ENCODE measurements around the gene ZNF414. TPM values are rescaled to one million over a fixed set of nuclear protein-coding genes. Genes with fewer than 3 reads are reported as not detected.
A peak's percentile ranks its signal among the peaks of the same experiment; 100 is the strongest.

The ZNF414 gene
- total and polyA plus RNA-seq, 2 donors (not counting 1 experiment from before 2014, with no cell fraction given) = 43.8 to 52.0 TPM

DNA sequence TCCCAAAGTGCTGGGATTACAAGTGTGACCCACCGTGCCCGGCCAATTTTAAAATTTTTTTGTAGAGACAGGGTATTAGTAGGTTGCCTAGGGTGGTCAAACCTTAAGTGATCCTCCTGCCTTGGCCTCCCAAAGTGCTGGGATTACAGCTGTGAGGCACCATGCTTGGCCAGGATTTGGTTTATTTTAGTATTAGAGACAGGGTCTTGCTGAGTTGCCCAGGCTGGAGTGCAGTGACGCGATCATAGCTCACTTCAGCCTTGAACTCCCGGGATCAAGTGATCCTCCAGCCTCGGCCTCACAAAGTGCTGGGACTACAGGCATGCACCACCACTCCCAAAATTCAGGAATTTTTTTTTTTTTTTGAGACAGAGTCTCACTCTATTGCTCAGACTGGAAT lies 5.4 kb upstream of the ZNF414 start:
- ChIA-PET CTCF (no interaction called here), POLR2A (interaction anchor here (1.0 kb wide), 1 partner anchor 36 kb away, joined by 5 read pairs; no protein-coding TSS in a partner anchor)
- no peak overlapping the region for H3K4me2 ChIP-seq (replicated peaks; ENCODE audit: low read depth, low read length, poor library complexity, severe bottlenecking)
- no peak for TF ChIP-seq EZH2 (IDR thresholded peaks at IDR 0.05; ENCODE audit: borderline replicate concordance, insufficient read depth, low read depth, low read length, poor library complexity, severe bottlenecking)
- TF ChIP-seq, protein P1, sequence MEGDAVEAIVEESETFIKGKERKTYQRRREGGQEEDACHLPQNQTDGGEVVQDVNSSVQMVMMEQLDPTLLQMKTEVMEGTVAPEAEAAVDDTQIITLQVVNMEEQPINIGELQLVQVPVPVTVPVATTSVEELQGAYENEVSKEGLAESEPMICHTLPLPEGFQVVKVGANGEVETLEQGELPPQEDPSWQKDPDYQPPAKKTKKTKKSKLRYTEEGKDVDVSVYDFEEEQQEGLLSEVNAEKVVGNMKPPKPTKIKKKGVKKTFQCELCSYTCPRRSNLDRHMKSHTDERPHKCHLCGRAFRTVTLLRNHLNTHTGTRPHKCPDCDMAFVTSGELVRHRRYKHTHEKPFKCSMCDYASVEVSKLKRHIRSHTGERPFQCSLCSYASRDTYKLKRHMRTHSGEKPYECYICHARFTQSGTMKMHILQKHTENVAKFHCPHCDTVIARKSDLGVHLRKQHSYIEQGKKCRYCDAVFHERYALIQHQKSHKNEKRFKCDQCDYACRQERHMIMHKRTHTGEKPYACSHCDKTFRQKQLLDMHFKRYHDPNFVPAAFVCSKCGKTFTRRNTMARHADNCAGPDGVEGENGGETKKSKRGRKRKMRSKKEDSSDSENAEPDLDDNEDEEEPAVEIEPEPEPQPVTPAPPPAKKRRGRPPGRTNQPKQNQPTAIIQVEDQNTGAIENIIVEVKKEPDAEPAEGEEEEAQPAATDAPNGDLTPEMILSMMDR (IDR thresholded peaks at IDR 0.05) = no peak
- Mint-ChIP-seq H3K4me3 (no peak overlapping the region), H3K27ac (no peak overlapping the region), H3K4me1 (peaks cover 19% of the 10 kb centered on the region), H3K9me3 (ENCODE audit: insufficient read depth) (no peaks in the 10 kb centered on the region), H3K27me3 (no peaks in the 10 kb centered on the region)
- H3K36me3 ChIP-seq (replicated peaks in 1 of 2; ENCODE audit: control extremely low read depth in 1 of 2, control insufficient read depth in 1 of 2, extremely low read depth in 1 of 2, insufficient read depth in 2 of 2, low read length in 1 of 2) = peaks cover 0 to 21% of the 10 kb centered on the region in 2 experiments
- no peaks in the 10 kb centered on the region for H3K79me2 ChIP-seq (ENCODE audit: control insufficient read depth, insufficient read depth, low read length)
- no peak overlapping the region for H3K27ac ChIP-seq (ENCODE audit: low read length in 2 of 2)
- H3K4me3 ChIP-seq (ENCODE audit: control extremely low read depth in 1 of 5, extremely low read depth in 1 of 5, insufficient read depth in 1 of 5, low read depth in 2 of 5, low read length in 4 of 5) = no peak overlapping the region
- H3K9me3 ChIP-seq (ENCODE audit: control extremely low read depth in 1 of 3, control insufficient read depth in 2 of 3, insufficient read depth in 1 of 3, low read length in 2 of 3) = no peaks in the 10 kb centered on the region
- intact Hi-C loops (cut with micrococcal nuclease) = no loop called here
- no peaks in the 10 kb centered on the region for H3K27me3 ChIP-seq (replicated peaks in 1 of 4; ENCODE audit: control extremely low read depth in 1 of 4, control insufficient read depth in 3 of 4, insufficient read depth in 4 of 4, low read length in 3 of 4)
- H2AFZ ChIP-seq (ENCODE audit: insufficient read depth, low read depth, low read length, poor library complexity, severe bottlenecking) = no peak overlapping the region
- no peaks in the 10 kb centered on the region for H4K20me1 ChIP-seq (ENCODE audit: control insufficient read depth, insufficient read depth, low read length, poor library complexity, severe bottlenecking)
- no peak overlapping the region for H3K9ac ChIP-seq (ENCODE audit: low read length)
- H3K4me1 ChIP-seq (ENCODE audit: control insufficient read depth in 2 of 2, insufficient read depth in 2 of 2, low read length in 2 of 2) = peaks cover 7 to 22% of the 10 kb centered on the region in 2 donors
- DNase-seq (no peak), ATAC-seq (ENCODE audit: low read depth) (no peak)
- WGBS (ENCODE audit: insufficient coverage) = 94% methylated on average over 6 of the region's 6 CpGs

GRCh38 chr19:8518536-8518935 lies 4.6 kb upstream of the ZNF414 start:
- H3K27me3 ChIP-seq (replicated peaks in 1 of 4; ENCODE audit: control extremely low read depth in 1 of 4, control insufficient read depth in 3 of 4, insufficient read depth in 4 of 4, low read length in 3 of 4) = no peaks in the 10 kb centered on the region
- H2AFZ ChIP-seq (ENCODE audit: insufficient read depth, low read depth, low read length, poor library complexity, severe bottlenecking) = no peak overlapping the region
- no peak overlapping the region for H3K4me3 ChIP-seq (ENCODE audit: control extremely low read depth in 1 of 5, extremely low read depth in 1 of 5, insufficient read depth in 1 of 5, low read depth in 2 of 5, low read length in 4 of 5)
- H3K27ac ChIP-seq (ENCODE audit: low read length in 2 of 2) = no peak overlapping the region
- intact Hi-C loops (cut with micrococcal nuclease) = no loop called here
- 88% methylated on average over 9 of the region's 11 CpGs for WGBS (ENCODE audit: insufficient coverage)
- ChIA-PET CTCF (interaction anchor here (0.8 kb wide), 1 partner anchor 12 kb away, joined by 3 read pairs; no protein-coding TSS in a partner anchor), POLR2A (interaction anchor here (0.6 to 1.0 kb wide), 2 partner anchors 37 to 249 kb away, joined by 3 to 5 read pairs; no protein-coding TSS in a partner anchor)
- TF ChIP-seq EZH2 (IDR thresholded peaks at IDR 0.05; ENCODE audit: borderline replicate concordance, insufficient read depth, low read depth, low read length, poor library complexity, severe bottlenecking) = no peak
- TF ChIP-seq, protein P1 (IDR thresholded peaks at IDR 0.05) = no peak
- peaks cover 8 to 26% of the 10 kb centered on the region in 2 donors for H3K4me1 ChIP-seq (ENCODE audit: control insufficient read depth in 2 of 2, insufficient read depth in 2 of 2, low read length in 2 of 2)
- peaks cover 24% of the 10 kb centered on the region for H3K4me1 Mint-ChIP-seq
- H3K4me3 Mint-ChIP-seq = no peak overlapping the region
- DNase-seq (no peak), ATAC-seq (ENCODE audit: low read depth) (no peak)
- no peaks in the 10 kb centered on the region for H3K9me3 Mint-ChIP-seq (ENCODE audit: insufficient read depth)
- H3K27me3 Mint-ChIP-seq = no peaks in the 10 kb centered on the region
- no peak overlapping the region for H3K9ac ChIP-seq (ENCODE audit: low read length)
- H4K20me1 ChIP-seq (ENCODE audit: control insufficient read depth, insufficient read depth, low read length, poor library complexity, severe bottlenecking) = no peaks in the 10 kb centered on the region
- H3K79me2 ChIP-seq (ENCODE audit: control insufficient read depth, insufficient read depth, low read length) = peaks cover under 1% of the 10 kb centered on the region
- H3K36me3 ChIP-seq (replicated peaks in 1 of 2; ENCODE audit: control extremely low read depth in 1 of 2, control insufficient read depth in 1 of 2, extremely low read depth in 1 of 2, insufficient read depth in 2 of 2, low read length in 1 of 2) = peaks cover 0 to 19% of the 10 kb centered on the region in 2 experiments
- no peaks in the 10 kb centered on the region for H3K9me3 ChIP-seq (ENCODE audit: control extremely low read depth in 1 of 3, control insufficient read depth in 2 of 3, insufficient read depth in 1 of 3, low read length in 2 of 3)
- H3K27ac Mint-ChIP-seq = peak overlapping the region; percentile 72
- no peak overlapping the region for H3K4me2 ChIP-seq (replicated peaks; ENCODE audit: low read depth, low read length, poor library complexity, severe bottlenecking)

Measured in B cell (primary cell).